Measurements from ENCODE around the gene RIBC2.
"Not testable (repeated sequence)": the region's sequence is repeated elsewhere in the genome, so short reads cannot be mapped to it uniquely, and the experiment has no call there.

The RIBC2 gene

GRCh38 chr22:45413368-45414211 lies at the start of gene RIBC2, which contains the start of gene SMC1B:
TSS of gene RIBC2 (plus strand) at chr22:45413693. CDS start at chr22:45413887, 194 bp downstream.
TSS of gene SMC1B (minus strand) at chr22:45413599. CDS start at chr22:45413567, 32 bp downstream.
- no peak for DNase-seq (ENCODE audit: low spot score)
- Histone ChIP-seq H3K27me3 (ENCODE audit: insufficient read depth, poor library complexity, severe bottlenecking) (no peaks in the 10 kb centered on the region), H3K9me3 (ENCODE audit: severe bottlenecking) (no peaks in the 10 kb centered on the region), H3K4me1 (ENCODE audit: insufficient read depth, poor library complexity, severe bottlenecking) (peaks cover 5% of the 10 kb centered on the region), H3K36me3 (ENCODE audit: low read depth) (no peaks in the 10 kb centered on the region), H3K4me3 (ENCODE audit: severe bottlenecking) (peak within 1 kb of the TSS; percentile 32), H3K27ac (ENCODE audit: poor library complexity, severe bottlenecking) (no peak within 1 kb of the TSS)
- peak; percentile 86 for ATAC-seq (ENCODE audit: low read depth)
- TF ChIP-seq CTCF (IDR thresholded peaks at IDR 0.05; ENCODE audit: poor library complexity, severe bottlenecking) = no peak

- Histone ChIP-seq H3K9me3 (ENCODE audit: severe bottlenecking) (peaks cover 5% of the 10 kb centered on the region), H3K36me3 (ENCODE audit: low read depth) (no peaks in the 10 kb centered on the region)
- TF ChIP-seq CTCF (IDR thresholded peaks at IDR 0.05; ENCODE audit: poor library complexity, severe bottlenecking) = no peak
Measured at GRCh38 chr22:45366713-45367112, 46.8 kb upstream of the RIBC2 start.

GRCh38 chr22:45373592-45373991 lies 39.9 kb upstream of the RIBC2 start:
- H3K27me3 ChIP-seq (ENCODE audit: insufficient read depth, poor library complexity, severe bottlenecking); H3K36me3 ChIP-seq (ENCODE audit: low read depth); H3K4me1 ChIP-seq (ENCODE audit: insufficient read depth, poor library complexity, severe bottlenecking); H3K27ac ChIP-seq (ENCODE audit: poor library complexity, severe bottlenecking); H3K4me3 ChIP-seq (ENCODE audit: severe bottlenecking); H3K9me3 ChIP-seq (ENCODE audit: severe bottlenecking); ATAC-seq (ENCODE audit: low read depth); DNase-seq (ENCODE audit: low spot score): not testable (repeated sequence)

More at GRCh38 chr22:45366713-45367112, 46.8 kb upstream of the RIBC2 start:
- no peaks in the 10 kb centered on the region for H3K4me1 ChIP-seq (ENCODE audit: insufficient read depth, poor library complexity, severe bottlenecking)
- DNase-seq (ENCODE audit: low spot score) = no peak
- H3K27me3 ChIP-seq (ENCODE audit: insufficient read depth, poor library complexity, severe bottlenecking) = no peaks in the 10 kb centered on the region
- H3K4me3 ChIP-seq (ENCODE audit: severe bottlenecking) = no peak overlapping the region
- no peak overlapping the region for H3K27ac ChIP-seq (ENCODE audit: poor library complexity, severe bottlenecking)
- no peak for ATAC-seq (ENCODE audit: low read depth)

GRCh38 chr22:45376009-45376408 lies 37.5 kb upstream of the RIBC2 start:
- H3K4me3 ChIP-seq (ENCODE audit: severe bottlenecking) = no peak overlapping the region
- TF ChIP-seq CTCF (IDR thresholded peaks at IDR 0.05; ENCODE audit: poor library complexity, severe bottlenecking) = no peak
- no peaks in the 10 kb centered on the region for H3K4me1 ChIP-seq (ENCODE audit: insufficient read depth, poor library complexity, severe bottlenecking)
- H3K36me3 ChIP-seq (ENCODE audit: low read depth) = no peaks in the 10 kb centered on the region
- no peaks in the 10 kb centered on the region for H3K27me3 ChIP-seq (ENCODE audit: insufficient read depth, poor library complexity, severe bottlenecking)
- DNase-seq (ENCODE audit: low spot score) (no peak), ATAC-seq (ENCODE audit: low read depth) (no peak)
- no peaks in the 10 kb centered on the region for H3K9me3 ChIP-seq (ENCODE audit: severe bottlenecking)
- H3K27ac ChIP-seq (ENCODE audit: poor library complexity, severe bottlenecking) = no peak overlapping the region

- Histone ChIP-seq H3K27ac (ENCODE audit: poor library complexity, severe bottlenecking) (no peak overlapping the region), H3K9me3 (ENCODE audit: severe bottlenecking) (no peaks in the 10 kb centered on the region), H3K4me1 (ENCODE audit: insufficient read depth, poor library complexity, severe bottlenecking) (no peaks in the 10 kb centered on the region), H3K4me3 (ENCODE audit: severe bottlenecking) (no peak overlapping the region), H3K36me3 (ENCODE audit: low read depth) (no peaks in the 10 kb centered on the region), H3K27me3 (ENCODE audit: insufficient read depth, poor library complexity, severe bottlenecking) (no peaks in the 10 kb centered on the region)
- no peak for ATAC-seq (ENCODE audit: low read depth)
- no peak for TF ChIP-seq CTCF (IDR thresholded peaks at IDR 0.05; ENCODE audit: poor library complexity, severe bottlenecking)
- DNase-seq (ENCODE audit: low spot score) = no peak
Measured at GRCh38 chr22:45376703-45377102, 36.8 kb upstream of the RIBC2 start.

Measured in RWPE2 (cell line).